ENCODE data around the gene CXCR6. TPM values are rescaled to one million over a fixed set of nuclear protein-coding genes. Genes with fewer than 3 reads are reported as not detected.

The CXCR6 gene
- total and polyA plus RNA-seq, 2 experiments from 2014 or later = not detected

GRCh38 chr3:45968706-45969105, 25.4 kb downstream of the CXCR6 start:
- WGBS, 2 experiments (ENCODE audit: low coverage in 1 of 2, low lambda C conversion rate in 2 of 2, missing lambda C conversion rate in 2 of 2) = 16 to 37% methylated on average over 2 of the region's 2 CpGs
- in situ Hi-C loops (cut with MboI) = no loop called here
- no peak overlapping the region for H2AFZ ChIP-seq
- TF ChIP-seq EZH2 (IDR thresholded peaks at IDR 0.05; ENCODE audit: insufficient read depth, poor library complexity, severe bottlenecking) (no peak), EZH2phosphoT487 (IDR thresholded peaks at IDR 0.05; ENCODE audit: insufficient read depth, low read depth) (no peak)
- H3K4me3 ChIP-seq = no peak overlapping the region
- no peaks in the 10 kb centered on the region for H3K9me2 ChIP-seq (ENCODE audit: insufficient read depth)
- H3K27me3 ChIP-seq (replicated peaks; ENCODE audit: insufficient read depth) = no peaks in the 10 kb centered on the region
- H3K9me3 ChIP-seq (ENCODE audit: low read depth) = no peaks in the 10 kb centered on the region
- 0 out of 2 replicates have a peak, but pooled peaks cover 6% of the 10 kb centered on the region for H3K36me3 ChIP-seq (ENCODE audit: low read depth)
- peaks cover 19% of the 10 kb centered on the region for H3K4me1 ChIP-seq (ENCODE audit: insufficient read depth)
- no peaks in the 10 kb centered on the region for H3K79me2 ChIP-seq (ENCODE audit: insufficient read depth)
- no peak overlapping the region for H3K4me2 ChIP-seq (ENCODE audit: unreplicated experiment)
- H3K9ac ChIP-seq = no peak overlapping the region
- DNase-seq = peak; percentile 83
- H4K20me1 ChIP-seq (ENCODE audit: insufficient read depth) = no peaks in the 10 kb centered on the region
- H3K27ac ChIP-seq = no peak overlapping the region
- H3F3A ChIP-seq (ENCODE audit: insufficient read depth) = peaks cover 15% of the 10 kb centered on the region

- no peak overlapping the region for H3K4me3 ChIP-seq
- H2AFZ ChIP-seq = no peak overlapping the region
- no peaks in the 10 kb centered on the region for H3K79me2 ChIP-seq (ENCODE audit: insufficient read depth)
- H3K27ac ChIP-seq = no peak overlapping the region
- H3K4me1 ChIP-seq (ENCODE audit: insufficient read depth) = peaks cover 19% of the 10 kb centered on the region
- TF ChIP-seq EZH2 (IDR thresholded peaks at IDR 0.05; ENCODE audit: insufficient read depth, poor library complexity, severe bottlenecking) (no peak), EZH2phosphoT487 (IDR thresholded peaks at IDR 0.05; ENCODE audit: insufficient read depth, low read depth) (no peak)
- H3K9me2 ChIP-seq (ENCODE audit: insufficient read depth) = no peaks in the 10 kb centered on the region
- in situ Hi-C loops (cut with MboI) = no loop called here
- H3K9me3 ChIP-seq (ENCODE audit: low read depth) = no peaks in the 10 kb centered on the region
- DNase-seq = no peak
- peaks cover 15% of the 10 kb centered on the region for H3F3A ChIP-seq (ENCODE audit: insufficient read depth)
- H3K36me3 ChIP-seq (ENCODE audit: low read depth) = 0 out of 2 replicates have a peak, but pooled peaks cover 3% of the 10 kb centered on the region
- WGBS, 2 experiments (ENCODE audit: low coverage in 1 of 2, low lambda C conversion rate in 2 of 2, missing lambda C conversion rate in 2 of 2) = 70 to 72% methylated on average over 3 of the region's 3 CpGs
- H3K9ac ChIP-seq = no peak overlapping the region
- H4K20me1 ChIP-seq (ENCODE audit: insufficient read depth) = no peaks in the 10 kb centered on the region
- H3K4me2 ChIP-seq (ENCODE audit: unreplicated experiment) = no peak overlapping the region
- no peaks in the 10 kb centered on the region for H3K27me3 ChIP-seq (replicated peaks; ENCODE audit: insufficient read depth)
Observed at GRCh38 chr3:45969116-45969515, 25.9 kb downstream of the CXCR6 start.

GRCh38 chr3:45969953-45970352, 26.7 kb downstream of the CXCR6 start:
- Histone ChIP-seq H3K4me2 (ENCODE audit: unreplicated experiment) (no peak overlapping the region), H3K27ac (no peak overlapping the region), H4K20me1 (ENCODE audit: insufficient read depth) (no peaks in the 10 kb centered on the region), H3K79me2 (ENCODE audit: insufficient read depth) (no peaks in the 10 kb centered on the region), H3K9me3 (ENCODE audit: low read depth) (no peaks in the 10 kb centered on the region), H3K9me2 (ENCODE audit: insufficient read depth) (no peaks in the 10 kb centered on the region), H3F3A (ENCODE audit: insufficient read depth) (peaks cover 15% of the 10 kb centered on the region), H3K4me3 (no peak overlapping the region), H3K4me1 (ENCODE audit: insufficient read depth) (peaks cover 19% of the 10 kb centered on the region), H3K36me3 (ENCODE audit: low read depth) (0 out of 2 replicates have a peak, but pooled peaks cover 3% of the 10 kb centered on the region), H2AFZ (no peak overlapping the region), H3K9ac (no peak overlapping the region), H3K27me3 (replicated peaks; ENCODE audit: insufficient read depth) (no peaks in the 10 kb centered on the region)
- TF ChIP-seq EZH2phosphoT487 (IDR thresholded peaks at IDR 0.05; ENCODE audit: insufficient read depth, low read depth) = no peak
- TF ChIP-seq EZH2 (IDR thresholded peaks at IDR 0.05; ENCODE audit: insufficient read depth, poor library complexity, severe bottlenecking) = no peak
- in situ Hi-C loops (cut with MboI) = no loop called here
- WGBS, 2 experiments (ENCODE audit: low coverage in 1 of 2, low lambda C conversion rate in 2 of 2, missing lambda C conversion rate in 2 of 2) = 92 to 93% methylated on average over 3 of the region's 3 CpGs
- DNase-seq = no peak

- Histone ChIP-seq H4K20me1 (ENCODE audit: insufficient read depth) (no peaks in the 10 kb centered on the region), H3K27ac (peak overlapping the region; percentile 37; the same call in 1 of the 2 replicates), H3K4me2 (ENCODE audit: unreplicated experiment) (peak overlapping the region; percentile 73), H3K9me2 (ENCODE audit: insufficient read depth) (no peaks in the 10 kb centered on the region), H3K27me3 (replicated peaks; ENCODE audit: insufficient read depth) (no peaks in the 10 kb centered on the region), H3K4me1 (ENCODE audit: insufficient read depth) (peaks cover 19% of the 10 kb centered on the region), H3K9ac (no peak overlapping the region), H3F3A (ENCODE audit: insufficient read depth) (peaks cover 15% of the 10 kb centered on the region), H2AFZ (no peak overlapping the region), H3K9me3 (ENCODE audit: low read depth) (no peaks in the 10 kb centered on the region), H3K4me3 (no peak overlapping the region), H3K79me2 (ENCODE audit: insufficient read depth) (no peaks in the 10 kb centered on the region), H3K36me3 (ENCODE audit: low read depth) (no peaks in the 10 kb centered on the region)
- in situ Hi-C loops (cut with MboI) = no loop called here
- WGBS, 2 experiments (ENCODE audit: low coverage in 1 of 2, low lambda C conversion rate in 2 of 2, missing lambda C conversion rate in 2 of 2) = 57 to 59% methylated on average over 6 of the region's 6 CpGs
- TF ChIP-seq EZH2phosphoT487 (IDR thresholded peaks at IDR 0.05; ENCODE audit: insufficient read depth, low read depth) (no peak), EZH2 (IDR thresholded peaks at IDR 0.05; ENCODE audit: insufficient read depth, poor library complexity, severe bottlenecking) (no peak)
- peak; percentile 95 for DNase-seq
Observed at GRCh38 chr3:45972534-45973402, 29.5 kb downstream of the CXCR6 start.

Data from GM23248 (cell line).